Measurements from ENCODE around the gene CMSS1. TPM values are rescaled to one million over a fixed set of nuclear protein-coding genes. Genes with fewer than 3 reads are reported as not detected.
"Not testable (repeated sequence)": the region's sequence is repeated elsewhere in the genome, so short reads cannot be mapped to it uniquely, and the experiment has no call there.

The CMSS1 gene
- total and polyA plus RNA-seq, 2 donors: 14.7 to 25.0 TPM

DNA sequence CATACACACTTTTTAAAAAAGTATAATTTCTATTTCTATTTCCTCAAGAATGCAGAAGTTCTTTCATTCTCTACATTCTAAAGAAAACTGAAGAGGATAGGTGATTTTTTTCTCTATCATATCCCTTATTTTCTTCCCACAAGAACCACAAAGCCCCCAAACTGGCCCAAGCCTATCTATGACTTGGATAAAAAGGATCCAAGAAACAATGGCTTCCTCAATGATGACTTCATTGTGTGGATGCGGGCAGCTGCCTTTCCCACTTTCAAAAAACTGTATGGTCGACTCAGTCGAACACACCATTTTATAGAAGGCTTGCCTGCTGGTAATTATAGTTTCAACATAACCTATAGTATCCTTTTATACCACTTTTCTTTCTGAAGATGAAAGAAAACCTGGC, 390.2 kb downstream of the CMSS1 start:
- no peaks in the 10 kb centered on the region for H3K4me1 ChIP-seq (ENCODE audit: insufficient read depth)
- no peak overlapping the region for H3K4me3 ChIP-seq (ENCODE audit: low read depth, low read length)
- no peak for DNase-seq (ENCODE audit: extremely low spot score)
- no peak overlapping the region for H3K27ac ChIP-seq (ENCODE audit: low read depth)
- 94% methylated on average over 3 of the region's 3 CpGs for WGBS
- no peaks in the 10 kb centered on the region for H3K36me3 ChIP-seq (ENCODE audit: insufficient read depth)

DNA sequence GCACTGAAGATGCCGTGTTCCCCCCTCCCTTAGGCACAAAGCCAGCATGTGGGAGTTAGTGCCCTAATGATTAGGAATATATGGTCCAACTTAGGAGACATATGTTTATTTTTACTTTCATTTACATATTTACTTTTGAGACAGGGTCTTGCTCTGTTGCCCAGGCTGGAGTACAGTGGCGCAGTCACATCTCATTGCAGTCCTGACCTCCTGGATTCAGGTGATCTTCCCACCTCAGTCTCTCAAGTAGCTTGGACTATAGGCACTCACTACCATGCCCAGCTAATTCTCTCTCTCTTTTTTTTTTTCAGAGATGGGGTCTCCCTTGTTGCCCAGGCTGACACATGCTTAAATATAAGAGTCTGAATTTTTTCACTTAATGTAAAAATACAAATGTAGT, 391.5 kb downstream of the CMSS1 start:
- Histone ChIP-seq H3K27ac (ENCODE audit: low read depth) (no peak overlapping the region), H3K36me3 (ENCODE audit: insufficient read depth) (no peaks in the 10 kb centered on the region), H3K4me1 (ENCODE audit: insufficient read depth) (no peaks in the 10 kb centered on the region), H3K4me3 (ENCODE audit: low read depth, low read length) (no peak overlapping the region)
- DNase-seq (ENCODE audit: extremely low spot score): no peak
- 98% methylated on average over 2 of the region's 2 CpGs for WGBS

DNA sequence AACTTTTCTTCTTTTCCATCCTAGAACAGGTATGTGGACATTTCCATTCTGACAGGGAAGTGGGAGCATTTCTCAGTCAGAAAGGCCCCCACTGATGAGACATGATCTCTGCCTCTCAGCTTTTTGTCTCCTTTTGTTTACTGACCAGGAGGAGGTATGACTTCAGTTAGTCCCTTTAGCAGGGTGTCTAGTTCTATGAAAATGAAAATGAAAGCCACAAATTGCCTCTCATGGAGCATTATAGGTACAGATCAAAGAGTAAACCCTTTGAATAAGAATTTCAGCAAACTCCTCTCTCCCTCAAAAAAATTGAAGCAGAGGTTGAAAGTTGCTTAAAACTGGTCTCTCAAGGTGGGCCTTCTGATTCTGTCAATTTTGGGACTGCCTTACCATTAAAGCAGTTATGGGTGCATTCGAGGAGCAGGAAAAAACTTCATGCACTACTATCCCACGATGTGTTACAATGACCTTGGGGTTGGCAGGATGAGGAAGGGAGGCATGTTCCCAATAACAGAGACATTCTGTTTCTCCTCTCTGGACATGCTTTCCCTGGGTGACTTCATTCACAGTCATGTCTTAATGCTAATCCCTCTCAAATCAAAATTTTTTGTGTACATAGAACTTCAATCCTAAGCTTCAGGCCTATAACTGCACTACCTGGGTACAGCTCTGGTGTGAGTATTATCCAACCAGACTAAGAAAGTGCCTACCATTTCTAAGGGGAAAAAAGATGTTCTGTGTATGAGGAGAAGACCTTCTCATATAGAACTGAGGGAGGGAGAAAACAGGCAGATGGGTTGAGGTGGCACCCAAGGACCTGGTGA, 392.5 kb downstream of the CMSS1 start:
- Histone ChIP-seq H3K4me3 (ENCODE audit: low read depth, low read length) (no peak overlapping the region), H3K4me1 (ENCODE audit: insufficient read depth) (no peaks in the 10 kb centered on the region), H3K36me3 (ENCODE audit: insufficient read depth) (no peaks in the 10 kb centered on the region), H3K27ac (ENCODE audit: low read depth) (peak overlapping the region; percentile 53)
- DNase-seq (ENCODE audit: extremely low spot score): no peak
- WGBS: 35% methylated on average over 2 of the region's 2 CpGs

DNA sequence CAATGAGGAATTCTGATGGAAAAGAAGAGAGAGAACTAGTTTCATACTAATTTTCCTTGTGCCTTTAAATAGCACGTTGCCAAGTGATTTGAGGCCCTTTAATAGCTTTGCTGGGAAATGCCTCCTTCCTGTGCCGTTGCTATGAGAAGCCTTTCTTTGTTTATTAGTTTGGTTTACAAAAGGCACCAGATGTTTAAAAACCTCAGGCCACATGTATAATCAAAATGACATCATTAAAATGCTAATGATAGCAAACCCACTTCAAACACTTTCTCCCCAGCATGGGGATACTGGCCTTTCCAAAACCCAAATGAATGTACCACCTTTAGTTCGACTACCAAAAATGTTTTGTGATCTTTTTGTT, 393.1 kb downstream of the CMSS1 start:
- 6% methylated on average over 3 of the region's 3 CpGs for WGBS
- peak; percentile 53 for DNase-seq (ENCODE audit: extremely low spot score)
- Histone ChIP-seq H3K4me3 (ENCODE audit: low read depth, low read length) (no peak overlapping the region), H3K36me3 (ENCODE audit: insufficient read depth) (no peaks in the 10 kb centered on the region), H3K27ac (ENCODE audit: low read depth) (peak overlapping the region; percentile 53), H3K4me1 (ENCODE audit: insufficient read depth) (no peaks in the 10 kb centered on the region)

- no peak overlapping the region for H3K27ac ChIP-seq (ENCODE audit: low read depth)
- WGBS: 88% methylated on average over 7 of the region's 7 CpGs
- no peaks in the 10 kb centered on the region for H3K4me1 ChIP-seq (ENCODE audit: insufficient read depth)
These were observed 396.4 kb downstream of the CMSS1 start for GRCh38 chr3:100213891-100214573.

DNA sequence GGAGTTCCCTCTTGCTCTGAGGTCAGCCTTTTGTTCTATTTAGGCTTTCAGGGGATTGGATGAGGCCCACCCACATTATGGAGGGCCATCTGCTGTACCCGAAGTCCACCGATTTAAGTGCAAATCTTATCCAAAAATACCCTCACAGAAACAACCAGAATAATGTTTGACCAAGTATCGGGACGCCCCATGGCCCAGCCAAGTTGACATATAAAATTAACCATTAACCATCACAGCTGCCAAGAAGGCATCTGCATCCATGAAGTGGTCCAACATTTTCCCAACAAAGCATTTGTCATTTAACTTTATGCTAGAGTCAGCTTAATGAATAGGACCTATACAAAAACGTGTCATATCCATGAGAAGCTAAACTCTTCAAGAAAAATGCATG, 396.9 kb downstream of the CMSS1 start:
- Histone ChIP-seq H3K4me3 (ENCODE audit: low read depth, low read length) (no peak overlapping the region), H3K36me3 (ENCODE audit: insufficient read depth) (no peaks in the 10 kb centered on the region), H3K27ac (ENCODE audit: low read depth) (no peak overlapping the region), H3K4me1 (ENCODE audit: insufficient read depth) (no peaks in the 10 kb centered on the region)
- no peak for DNase-seq (ENCODE audit: extremely low spot score)
- 89% methylated on average over 5 of the region's 5 CpGs for WGBS

More at GRCh38 chr3:100213891-100214573, 396.4 kb downstream of the CMSS1 start:
- H3K36me3 ChIP-seq (ENCODE audit: insufficient read depth): no peaks in the 10 kb centered on the region
- no peak overlapping the region for H3K4me3 ChIP-seq (ENCODE audit: low read depth, low read length)
- DNase-seq (ENCODE audit: extremely low spot score): no peak

GRCh38 chr3:100216713-100217112, 399.1 kb downstream of the CMSS1 start:
- H3K4me1 ChIP-seq (ENCODE audit: insufficient read depth): no peaks in the 10 kb centered on the region
- H3K27ac ChIP-seq (ENCODE audit: low read depth): no peak overlapping the region
- no peak for DNase-seq (ENCODE audit: extremely low spot score)
- no peak overlapping the region for H3K4me3 ChIP-seq (ENCODE audit: low read depth, low read length)
- WGBS: 57% methylated on average over 1 of the region's 1 CpG
- no peaks in the 10 kb centered on the region for H3K36me3 ChIP-seq (ENCODE audit: insufficient read depth)

DNA sequence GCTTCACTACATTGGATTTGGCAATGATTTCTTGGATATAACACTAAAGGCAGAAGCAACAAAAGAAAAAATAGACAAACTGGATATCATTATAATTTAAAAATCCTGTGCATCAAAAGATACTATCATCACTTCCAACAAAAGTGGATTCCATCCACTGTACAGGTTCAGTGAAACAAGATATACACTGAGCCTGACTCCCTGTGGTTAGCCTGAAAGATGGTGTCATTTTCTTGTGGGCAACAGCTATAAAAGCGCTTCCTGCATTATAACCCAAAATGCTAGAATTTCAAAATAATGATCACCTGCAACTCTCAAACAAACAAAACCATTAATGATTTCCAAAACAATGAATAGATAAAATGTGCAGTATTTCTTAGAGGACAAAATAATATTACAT, 403.5 kb downstream of the CMSS1 start:
- H3K27ac ChIP-seq (ENCODE audit: low read depth): no peak overlapping the region

DNA sequence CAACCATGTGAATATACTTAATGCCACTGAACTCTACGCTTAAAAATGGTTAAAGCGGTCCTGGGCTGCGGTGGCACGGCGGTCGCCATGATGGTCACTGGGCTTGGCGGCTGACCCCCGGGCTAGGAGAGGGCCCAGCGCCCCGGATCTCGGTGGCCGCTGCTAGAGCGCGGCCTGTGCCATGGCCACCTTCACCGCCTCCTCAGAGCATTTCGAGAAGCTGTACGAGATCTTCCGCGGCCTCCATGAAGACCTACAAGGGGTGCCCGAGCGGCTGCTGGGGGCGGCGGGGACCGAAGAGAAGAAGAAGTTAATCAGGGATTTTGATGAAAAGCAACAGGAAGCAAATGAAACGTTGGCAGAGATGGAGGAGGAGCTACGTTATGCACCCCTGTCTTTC, 407.5 kb downstream of the CMSS1 start:
- Histone ChIP-seq H3K4me1 (ENCODE audit: insufficient read depth) (no peaks in the 10 kb centered on the region), H3K36me3 (ENCODE audit: insufficient read depth) (no peaks in the 10 kb centered on the region), H3K27ac (ENCODE audit: low read depth) (no peak overlapping the region), H3K4me3 (ENCODE audit: low read depth, low read length) (no peak overlapping the region)
- DNase-seq (ENCODE audit: extremely low spot score): no peak
- WGBS: 96% methylated on average over 26 of the region's 26 CpGs

More for the DNA sequence above, 403.5 kb downstream of the CMSS1 start:
- Histone ChIP-seq H3K36me3 (ENCODE audit: insufficient read depth) (no peaks in the 10 kb centered on the region), H3K4me1 (ENCODE audit: insufficient read depth) (no peaks in the 10 kb centered on the region), H3K4me3 (ENCODE audit: low read depth, low read length) (no peak overlapping the region)
- no peak for DNase-seq (ENCODE audit: extremely low spot score)
- 99% methylated on average over 1 of the region's 1 CpG for WGBS

- no peak for DNase-seq (ENCODE audit: extremely low spot score)
- Histone ChIP-seq H3K36me3 (ENCODE audit: insufficient read depth) (no peaks in the 10 kb centered on the region), H3K4me3 (ENCODE audit: low read depth, low read length) (no peak overlapping the region), H3K27ac (ENCODE audit: low read depth) (no peak overlapping the region), H3K4me1 (ENCODE audit: insufficient read depth) (no peaks in the 10 kb centered on the region)
- WGBS: 96% methylated on average over 8 of the region's 8 CpGs
These were observed 408.2 kb downstream of the CMSS1 start for GRCh38 chr3:100225883-100226282.

DNA sequence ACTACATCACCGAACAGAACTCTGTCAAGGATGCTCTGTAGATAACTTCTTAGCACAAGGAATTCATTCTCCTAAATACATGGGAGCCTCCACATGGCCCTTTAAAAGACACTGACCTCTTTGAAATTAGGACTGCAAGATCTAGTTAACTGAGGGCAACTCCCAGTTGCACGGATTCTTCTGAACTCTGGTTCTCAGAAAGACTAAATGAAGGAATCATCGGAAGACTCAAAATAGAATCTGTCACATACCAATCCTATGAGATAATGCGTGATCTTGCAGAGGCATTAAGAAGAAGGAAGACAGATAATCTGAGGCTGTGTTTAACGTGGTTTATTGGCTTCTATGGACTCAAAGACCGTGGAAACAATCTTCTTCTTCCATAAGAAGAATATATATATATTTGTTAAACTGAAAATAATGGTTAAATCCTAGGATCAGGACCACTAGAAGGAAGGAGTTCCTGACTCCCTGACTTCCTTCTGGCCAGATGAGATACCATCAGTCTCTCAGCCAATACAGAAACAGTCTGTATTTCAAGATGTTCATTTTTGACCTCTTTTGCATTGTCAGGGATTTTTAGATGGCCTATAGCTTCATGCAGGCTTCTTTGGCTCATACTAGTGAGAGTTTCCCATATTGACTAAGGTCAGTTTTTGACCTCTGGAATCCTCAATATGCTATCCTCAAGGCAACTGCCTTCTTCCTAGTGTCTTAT, 409.2 kb downstream of the CMSS1 start:
- Histone ChIP-seq H3K27ac (ENCODE audit: low read depth) (no peak overlapping the region), H3K4me3 (ENCODE audit: low read depth, low read length) (no peak overlapping the region), H3K4me1 (ENCODE audit: insufficient read depth) (no peaks in the 10 kb centered on the region), H3K36me3 (ENCODE audit: insufficient read depth) (no peaks in the 10 kb centered on the region)
- WGBS: 46% methylated on average over 6 of the region's 6 CpGs
- no peak for DNase-seq (ENCODE audit: extremely low spot score)

DNA sequence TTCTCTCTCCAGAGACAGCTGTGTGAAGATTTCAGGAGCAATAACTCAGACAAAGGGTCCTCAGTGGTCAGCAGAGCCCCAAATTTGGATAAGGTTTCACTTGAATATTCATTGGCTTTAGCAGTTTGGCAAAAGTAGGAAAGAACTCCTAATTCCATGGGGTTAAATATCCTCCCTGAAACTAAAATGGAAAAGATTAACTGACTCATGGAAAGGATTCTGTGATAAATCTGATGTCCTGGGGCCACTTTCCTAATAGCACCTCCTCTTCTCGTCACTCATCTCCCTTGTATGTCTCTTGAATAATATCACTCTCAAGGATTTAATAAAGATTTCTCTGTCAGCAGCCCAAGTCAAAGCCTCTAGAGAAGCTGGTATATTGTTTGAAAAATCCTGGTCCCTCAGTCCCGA, 409.9 kb downstream of the CMSS1 start:
- H3K4me1 ChIP-seq (ENCODE audit: insufficient read depth): no peaks in the 10 kb centered on the region
- no peak overlapping the region for H3K27ac ChIP-seq (ENCODE audit: low read depth)
- 74% methylated on average over 2 of the region's 2 CpGs for WGBS
- H3K4me3 ChIP-seq (ENCODE audit: low read depth, low read length): no peak overlapping the region
- H3K36me3 ChIP-seq (ENCODE audit: insufficient read depth): no peaks in the 10 kb centered on the region
- no peak for DNase-seq (ENCODE audit: extremely low spot score)

GRCh38 chr3:100228247-100228646, 410.6 kb downstream of the CMSS1 start:
- Histone ChIP-seq H3K4me3 (ENCODE audit: low read depth, low read length) (no peak overlapping the region), H3K27ac (ENCODE audit: low read depth) (no peak overlapping the region), H3K4me1 (ENCODE audit: insufficient read depth) (no peaks in the 10 kb centered on the region), H3K36me3 (ENCODE audit: insufficient read depth) (no peaks in the 10 kb centered on the region)
- DNase-seq (ENCODE audit: extremely low spot score): no peak
- WGBS: 89% methylated on average over 1 of the region's 1 CpG

GRCh38 chr3:100229188-100229587, 411.5 kb downstream of the CMSS1 start:
- 88% methylated on average over 3 of the region's 3 CpGs for WGBS

More at GRCh38 chr3:100229188-100229587, 411.5 kb downstream of the CMSS1 start:
- not testable (repeated sequence) for H3K4me1 ChIP-seq (ENCODE audit: insufficient read depth); H3K27ac ChIP-seq (ENCODE audit: low read depth); H3K36me3 ChIP-seq (ENCODE audit: insufficient read depth); DNase-seq (ENCODE audit: extremely low spot score); H3K4me3 ChIP-seq (ENCODE audit: low read depth, low read length)

Data from urinary bladder (tissue), 4 donors.